SK-N-SH (cell line): ENCODE measurements around the gene MXI1. TPM values are rescaled to one million over a fixed set of nuclear protein-coding genes. Genes with fewer than 3 reads are reported as not detected.

Source experiments
- CTCF ChIA-PET: fragments of 300-600, 350-600 bp; formaldehyde crosslinking; extraction: SDS; loops from one replicate; lab custom pipeline; 2021; lab: Yijun Ruan, JAX
- POLR2A ChIA-PET: fragments of 350-600 bp; sonication (Branson Sonifier 250); formaldehyde crosslinking; extraction: SDS; loops from one replicate; lab custom pipeline; 2020; ENCODE audit warnings: antibody characterized with exemption, inconsistent platforms; lab: Yijun Ruan, JAX
- DNase-seq: peaks from one replicate; pipeline ENCODE4 v3.0.0; 2012
- H2AFZ ChIP-seq: fragments of 200-600 bp; sonication (generic); 2 replicates; pipeline ENCODE4 v1.8.1; 2016; ENCODE audit warnings: antibody characterized with exemption, mild to moderate bottlenecking, low read depth
- H3F3A ChIP-seq: fragments of 200-600 bp; sonication (generic); replicated peaks from 2 replicates; pipeline ENCODE3; 2016; ENCODE audit warnings: antibody characterized with exemption, mild to moderate bottlenecking; ENCODE audit not compliant: insufficient read depth
- H3K27ac ChIP-seq, 2 experiments: fragments of 200-500 bp in 1 of 2; fragments of 200-600 bp in 1 of 2; sonication (Bioruptor generic) in 1 of 2; sonication (generic), shearing (Covaris generic) in 1 of 2; 2 replicates each; pipeline versions ENCODE4 v1.5.1 to v1.6.1; 2014 to 2016; ENCODE audit warnings: low read depth in 2 of 2, inconsistent platforms in 1 of 2, low read length in 1 of 2, mild to moderate bottlenecking in 1 of 2, mixed read lengths in 1 of 2
- H3K27me3 ChIP-seq: fragments of 200-600 bp; sonication (generic), shearing (Covaris generic); 2 replicates; pipeline ENCODE4 v1.6.1; 2016; ENCODE audit warnings: mixed run types; ENCODE audit not compliant: insufficient read depth
- H3K36me3 ChIP-seq, 2 experiments: fragments of 200-500 bp in 1 of 2; fragments of 200-600 bp in 1 of 2; sonication (Bioruptor generic) in 1 of 2; sonication (generic) in 1 of 2; replicated peaks in 1 of 2; 2 replicates each; pipeline versions ENCODE3 to v1.5.1; 2014 to 2016; ENCODE audit warnings: low read length in 1 of 2, mild to moderate bottlenecking in 1 of 2; ENCODE audit not compliant: insufficient read depth in 2 of 2, control insufficient read depth in 1 of 2
- H3K4me1 ChIP-seq, 2 experiments: fragments of 200-500 bp in 1 of 2; fragments of 200-600 bp in 1 of 2; sonication (Bioruptor generic) in 1 of 2; sonication (generic), shearing (Covaris generic) in 1 of 2; 2 replicates each; pipeline versions ENCODE4 v1.5.1 to v1.6.1; 2014 to 2016; ENCODE audit warnings: low read depth in 1 of 2, low read length in 1 of 2, mixed run types in 1 of 2; ENCODE audit not compliant: insufficient read depth in 2 of 2, control insufficient read depth in 1 of 2
- H3K4me2 ChIP-seq: fragments of 200-600 bp; sonication (generic), shearing (Covaris generic); 2 replicates; pipeline ENCODE4 v1.6.1; 2017; ENCODE audit warnings: mixed run types
- H3K4me3 ChIP-seq, 2 experiments: fragments of 200-500 bp in 1 of 2; fragments of 200-600 bp in 1 of 2; sonication (Bioruptor generic) in 1 of 2; sonication (generic), shearing (Covaris generic) in 1 of 2; 2 replicates each; pipeline versions ENCODE4 v1.5.1 to v1.8.1; 2014 to 2016; ENCODE audit warnings: low read depth in 2 of 2, inconsistent platforms in 1 of 2, low read length in 1 of 2, mild to moderate bottlenecking in 1 of 2, mixed read lengths in 1 of 2, moderate library complexity in 1 of 2
- H3K79me2 ChIP-seq: fragments of 200-600 bp; sonication (generic); 2 replicates; pipeline ENCODE4 v1.8.1; 2017; ENCODE audit warnings: mild to moderate bottlenecking; ENCODE audit not compliant: insufficient read depth
- H3K9ac ChIP-seq: fragments of 200-600 bp; sonication (generic); 2 replicates; pipeline ENCODE4 v1.6.1; 2017; ENCODE audit warnings: mixed run types
- H3K9me2 ChIP-seq: fragments of 200-600 bp; sonication (generic); 2 replicates; pipeline ENCODE4 v1.6.1; 2017; ENCODE audit warnings: mixed run types
- H3K9me3 ChIP-seq: fragments of 200-600 bp; sonication (generic); 2 replicates; pipeline ENCODE4 v1.6.1; 2017; ENCODE audit warnings: mixed run types, mild to moderate bottlenecking, moderate library complexity
- H4K20me1 ChIP-seq: fragments of 200-600 bp; sonication (generic); 2 replicates; pipeline ENCODE4 v1.6.1; 2017; ENCODE audit warnings: mild to moderate bottlenecking, mixed run types; ENCODE audit not compliant: insufficient read depth
- CHD2 ChIP-seq: fragments of 150-350 bp; IDR thresholded peaks from 2 replicates; pipeline ENCODE4 v1.6.1; 2018; ENCODE audit warnings: low read length; ENCODE audit not compliant: partially characterized antibody
- ELF1 ChIP-seq: IDR thresholded peaks from 2 replicates; pipeline ENCODE4 v1.4.0; 2012
- FOXJ3 ChIP-seq: sonication (generic); formaldehyde crosslinking; IDR thresholded peaks from 2 replicates; pipeline ENCODE4 v1.5.1; 2020; ENCODE audit warnings: mild to moderate bottlenecking, missing genetic modification reagents
- FOXM1 ChIP-seq: IDR thresholded peaks from 2 replicates; pipeline ENCODE4 v1.4.0; 2012; ENCODE audit warnings: low read depth, mild to moderate bottlenecking
- GABPA ChIP-seq: IDR thresholded peaks from 2 replicates; pipeline ENCODE4 v1.4.0; 2012; ENCODE audit warnings: low read depth, mild to moderate bottlenecking
- GATA2 ChIP-seq: sonication (generic); formaldehyde crosslinking; IDR thresholded peaks from 2 replicates; pipeline ENCODE4 v1.5.0; 2020; ENCODE audit warnings: mild to moderate bottlenecking, missing genetic modification reagents
- JUND ChIP-seq: IDR thresholded peaks from 2 replicates; pipeline ENCODE4 v1.4.0; 2012
- MEF2A ChIP-seq: IDR thresholded peaks from 2 replicates; pipeline ENCODE4 v1.4.0; 2012; ENCODE audit warnings: low read depth, borderline replicate concordance
- MXI1 ChIP-seq: IDR thresholded peaks from 2 replicates; pipeline ENCODE4 v1.6.1; 2012; ENCODE audit warnings: mild to moderate bottlenecking, low read depth, low read length, improper control_type of control experiment
- NFIC ChIP-seq: IDR thresholded peaks from 2 replicates; pipeline ENCODE4 v1.4.0; 2012; ENCODE audit warnings: borderline replicate concordance
- NRF1 ChIP-seq: IDR thresholded peaks from 2 replicates; pipeline ENCODE4 v1.6.1; 2012; ENCODE audit warnings: low read depth, mild to moderate bottlenecking, low read length
- POLR2AphosphoS5 ChIP-seq: IDR thresholded peaks from 2 replicates; pipeline ENCODE4 v1.6.1; 2012; ENCODE audit warnings: low read depth, low read length
- RCOR1 ChIP-seq: fragments of 150-350 bp; IDR thresholded peaks from 2 replicates; pipeline ENCODE4 v1.6.1; 2017; ENCODE audit warnings: antibody characterized with exemption, low read length
- REST ChIP-seq: IDR thresholded peaks from 2 replicates; pipeline ENCODE4 v1.6.1; 2012; ENCODE audit warnings: mild to moderate bottlenecking, low read depth, low read length, moderate library complexity
- RXRA ChIP-seq: IDR thresholded peaks from 2 replicates; pipeline ENCODE4 v1.4.0; 2012; ENCODE audit warnings: low read depth, mild to moderate bottlenecking, borderline replicate concordance
- SIN3A ChIP-seq: IDR thresholded peaks from 2 replicates; pipeline ENCODE4 v1.6.1; 2012; ENCODE audit warnings: low read depth, mild to moderate bottlenecking, low read length, moderate library complexity, borderline replicate concordance
- TCF12 ChIP-seq: IDR thresholded peaks from 2 replicates; pipeline ENCODE4 v1.4.0; 2012
- YY1 ChIP-seq: IDR thresholded peaks from 2 replicates; pipeline ENCODE4 v1.4.0; 2012; ENCODE audit warnings: low read depth, mild to moderate bottlenecking
- WGBS: methylation state at CpG from one replicate; pipeline ENCODE4 v1.1.6; 2017; ENCODE audit warnings: low lambda C conversion rate; 5-methylcytosine and 5-hydroxymethylcytosine counted together
- polyA plus RNA-seq, 3 experiments: library from polyadenylated mRNA; depleted of rRNA; stranded (reverse); fragments of >200 nt; gene quantifications; 2 replicates each; pipeline ENCODE4 v1.2.3, GENCODE V29; 2012
- TF ChIP-seq, protein P1 (sequence below): IDR thresholded peaks from 2 replicates; pipeline ENCODE4; 2012
- TF ChIP-seq, protein P2 (sequence below): fragments of 200-600 bp; sonication (generic); IDR thresholded peaks from 2 replicates; pipeline ENCODE4 v1.6.1; 2017; ENCODE audit warnings: antibody characterized with exemption, mild to moderate bottlenecking, moderate library complexity

MXI1 gene
- polyA plus RNA-seq, 1 of the 3 experiments (the other 2 are of a cell fraction) = 13.8 TPM

GRCh38 chr10:110306452-110306768 is 99.0 kb downstream of the MXI1 start (continued):
- TF ChIP-seq GABPA (no peak), ELF1 (no peak)

DNA sequence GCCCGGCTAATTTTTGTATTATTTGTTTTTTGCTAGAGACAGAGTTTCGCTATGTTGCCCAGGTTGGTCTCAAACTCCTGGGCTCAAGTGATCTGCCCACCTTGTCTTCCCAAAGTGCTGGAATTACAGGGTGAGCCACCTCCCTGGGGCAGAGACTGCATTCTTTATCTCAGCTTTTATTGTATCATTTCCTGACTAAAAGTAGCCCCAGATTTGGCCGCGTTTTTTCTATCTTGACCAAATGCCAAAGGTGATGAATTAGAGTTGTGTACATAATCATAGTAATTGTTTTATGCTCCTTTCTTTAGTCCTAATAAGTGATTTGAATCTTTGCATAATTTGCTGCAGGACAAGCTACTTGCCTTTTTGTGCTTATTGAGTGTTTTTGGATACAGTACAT is 100.4 kb downstream of the MXI1 start:
- no peak overlapping the region for H3K4me2 ChIP-seq
- no peaks in the 10 kb centered on the region for H3K9me3 ChIP-seq
- H3K9ac ChIP-seq = no peak overlapping the region
- ChIA-PET POLR2A (no interaction called here), CTCF (interaction anchor here (0.6 to 4.0 kb wide), 11 partner anchors 19 to 424 kb away, joined by 3 to 34 read pairs (median 9); partner anchors contain the start of gene DUSP5)
- 57% methylated on average over 4 of the region's 4 CpGs for WGBS
- H3K27me3 ChIP-seq = no peaks in the 10 kb centered on the region
- H3F3A ChIP-seq = peaks cover 12% of the 10 kb centered on the region
- DNase-seq = no peak
- peaks cover 20% of the 10 kb centered on the region for H3K79me2 ChIP-seq
- TF ChIP-seq FOXM1 = no peak
- TF ChIP-seq ELF1 = no peak
- no peak for TF ChIP-seq YY1
- TF ChIP-seq FOXJ3 (CRISPR knock-in tag) = no peak
- TF ChIP-seq, protein P1, sequence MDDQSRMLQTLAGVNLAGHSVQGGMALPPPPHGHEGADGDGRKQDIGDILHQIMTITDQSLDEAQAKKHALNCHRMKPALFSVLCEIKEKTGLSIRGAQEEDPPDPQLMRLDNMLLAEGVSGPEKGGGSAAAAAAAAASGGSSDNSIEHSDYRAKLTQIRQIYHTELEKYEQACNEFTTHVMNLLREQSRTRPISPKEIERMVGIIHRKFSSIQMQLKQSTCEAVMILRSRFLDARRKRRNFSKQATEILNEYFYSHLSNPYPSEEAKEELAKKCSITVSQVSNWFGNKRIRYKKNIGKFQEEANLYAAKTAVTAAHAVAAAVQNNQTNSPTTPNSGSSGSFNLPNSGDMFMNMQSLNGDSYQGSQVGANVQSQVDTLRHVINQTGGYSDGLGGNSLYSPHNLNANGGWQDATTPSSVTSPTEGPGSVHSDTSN = no peak
- no peak for TF ChIP-seq TCF12
- TF ChIP-seq RXRA = no peak
- TF ChIP-seq, protein P2, sequence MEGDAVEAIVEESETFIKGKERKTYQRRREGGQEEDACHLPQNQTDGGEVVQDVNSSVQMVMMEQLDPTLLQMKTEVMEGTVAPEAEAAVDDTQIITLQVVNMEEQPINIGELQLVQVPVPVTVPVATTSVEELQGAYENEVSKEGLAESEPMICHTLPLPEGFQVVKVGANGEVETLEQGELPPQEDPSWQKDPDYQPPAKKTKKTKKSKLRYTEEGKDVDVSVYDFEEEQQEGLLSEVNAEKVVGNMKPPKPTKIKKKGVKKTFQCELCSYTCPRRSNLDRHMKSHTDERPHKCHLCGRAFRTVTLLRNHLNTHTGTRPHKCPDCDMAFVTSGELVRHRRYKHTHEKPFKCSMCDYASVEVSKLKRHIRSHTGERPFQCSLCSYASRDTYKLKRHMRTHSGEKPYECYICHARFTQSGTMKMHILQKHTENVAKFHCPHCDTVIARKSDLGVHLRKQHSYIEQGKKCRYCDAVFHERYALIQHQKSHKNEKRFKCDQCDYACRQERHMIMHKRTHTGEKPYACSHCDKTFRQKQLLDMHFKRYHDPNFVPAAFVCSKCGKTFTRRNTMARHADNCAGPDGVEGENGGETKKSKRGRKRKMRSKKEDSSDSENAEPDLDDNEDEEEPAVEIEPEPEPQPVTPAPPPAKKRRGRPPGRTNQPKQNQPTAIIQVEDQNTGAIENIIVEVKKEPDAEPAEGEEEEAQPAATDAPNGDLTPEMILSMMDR = no peak
- TF ChIP-seq SIN3A = no peak
- no peak for TF ChIP-seq REST
- TF ChIP-seq MEF2A = no peak
- TF ChIP-seq MXI1 = no peak
- TF ChIP-seq CHD2 = no peak
- TF ChIP-seq GATA2 (CRISPR knock-in tag) = no peak
- no peak for TF ChIP-seq RCOR1
- no peak for TF ChIP-seq POLR2AphosphoS5
- no peak for TF ChIP-seq NRF1
- no peak for TF ChIP-seq JUND
- TF ChIP-seq NFIC = no peak
- no peak overlapping the region for H3K27ac ChIP-seq
- H2AFZ ChIP-seq = no peak overlapping the region
- H4K20me1 ChIP-seq = peaks cover 12% of the 10 kb centered on the region
- H3K36me3 ChIP-seq = peaks cover 4 to 6% of the 10 kb centered on the region in 2 experiments
- peaks cover 5 to 17% of the 10 kb centered on the region in 2 experiments; a peak in 3 of 4 replicates for H3K4me1 ChIP-seq
- no peaks in the 10 kb centered on the region for H3K9me2 ChIP-seq
- H3K4me3 ChIP-seq = no peak overlapping the region
